GM20000 (cell line): ENCODE results near the gene SEPTIN2.

Experiments
- DNase-seq: peaks from one replicate; pipeline ENCODE4 v3.0.0; 2012; ENCODE audit warnings: low spot score
- TF ChIP-seq, protein P1 (sequence below): IDR thresholded peaks from 2 replicates; pipeline ENCODE4 v1.5.1; 2012; ENCODE audit warnings: mild to moderate bottlenecking, control low read depth; ENCODE audit errors: extremely low read depth, missing control alignments

Gene SEPTIN2

GRCh38 chr2:241309684-241310117 is 6.0 kb upstream of the SEPTIN2 start:
- peak; percentile 67 for DNase-seq
- TF ChIP-seq, protein P1, sequence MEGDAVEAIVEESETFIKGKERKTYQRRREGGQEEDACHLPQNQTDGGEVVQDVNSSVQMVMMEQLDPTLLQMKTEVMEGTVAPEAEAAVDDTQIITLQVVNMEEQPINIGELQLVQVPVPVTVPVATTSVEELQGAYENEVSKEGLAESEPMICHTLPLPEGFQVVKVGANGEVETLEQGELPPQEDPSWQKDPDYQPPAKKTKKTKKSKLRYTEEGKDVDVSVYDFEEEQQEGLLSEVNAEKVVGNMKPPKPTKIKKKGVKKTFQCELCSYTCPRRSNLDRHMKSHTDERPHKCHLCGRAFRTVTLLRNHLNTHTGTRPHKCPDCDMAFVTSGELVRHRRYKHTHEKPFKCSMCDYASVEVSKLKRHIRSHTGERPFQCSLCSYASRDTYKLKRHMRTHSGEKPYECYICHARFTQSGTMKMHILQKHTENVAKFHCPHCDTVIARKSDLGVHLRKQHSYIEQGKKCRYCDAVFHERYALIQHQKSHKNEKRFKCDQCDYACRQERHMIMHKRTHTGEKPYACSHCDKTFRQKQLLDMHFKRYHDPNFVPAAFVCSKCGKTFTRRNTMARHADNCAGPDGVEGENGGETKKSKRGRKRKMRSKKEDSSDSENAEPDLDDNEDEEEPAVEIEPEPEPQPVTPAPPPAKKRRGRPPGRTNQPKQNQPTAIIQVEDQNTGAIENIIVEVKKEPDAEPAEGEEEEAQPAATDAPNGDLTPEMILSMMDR: no peak

- no peak for DNase-seq
- TF ChIP-seq, protein P1: no peak
Measured at GRCh38 chr2:241310917-241311566, 4.7 kb upstream of the SEPTIN2 start.

DNA sequence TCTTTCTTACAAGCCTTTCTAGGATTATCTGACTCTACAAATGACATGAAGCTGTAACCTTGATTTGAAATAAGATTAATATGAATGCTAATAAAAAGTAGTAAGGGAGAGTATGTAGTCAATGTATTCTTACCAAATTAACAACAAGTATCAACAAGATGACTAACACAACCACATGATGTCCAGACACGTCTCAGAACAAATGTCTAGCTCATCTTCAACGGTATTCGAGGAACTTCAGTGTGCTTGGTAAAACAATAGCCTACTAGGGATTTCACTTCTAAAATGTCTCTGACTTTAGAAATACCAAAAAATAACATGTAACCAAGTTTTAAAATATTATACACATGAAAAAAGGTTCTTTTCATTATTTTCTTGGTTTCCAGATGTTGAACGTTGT is 3.6 kb upstream of the SEPTIN2 start:
- TF ChIP-seq, protein P1: no peak

DNA sequence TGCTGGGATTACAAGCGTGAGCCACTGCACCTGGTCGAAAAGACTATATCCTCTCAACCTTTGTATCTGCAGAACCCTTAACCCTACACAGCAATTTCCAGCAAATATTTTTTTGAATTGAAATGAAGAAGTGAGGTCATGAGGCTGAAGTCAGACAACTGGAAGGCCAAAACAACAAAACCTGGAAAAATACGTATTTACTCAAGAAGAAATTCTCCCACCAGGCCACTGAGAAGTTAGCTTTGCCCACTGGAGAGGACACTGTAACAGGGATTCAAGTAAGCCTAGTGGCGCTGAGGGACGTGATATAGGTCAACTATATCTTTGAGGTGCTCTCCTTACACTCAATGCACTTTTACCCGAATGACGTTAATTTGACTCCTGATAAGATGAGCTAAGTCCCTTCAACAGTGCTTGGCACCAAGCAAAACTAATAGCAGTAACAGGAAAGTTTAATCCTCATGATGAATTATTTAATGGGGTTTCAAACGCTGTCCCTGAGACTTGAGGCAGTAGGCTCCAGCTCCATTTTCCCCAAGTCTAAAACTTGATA is 2.1 kb upstream of the SEPTIN2 start:
- TF ChIP-seq, protein P1: no peak
- no peak for DNase-seq

More for the DNA sequence above, 3.6 kb upstream of the SEPTIN2 start:
- no peak for DNase-seq

DNA sequence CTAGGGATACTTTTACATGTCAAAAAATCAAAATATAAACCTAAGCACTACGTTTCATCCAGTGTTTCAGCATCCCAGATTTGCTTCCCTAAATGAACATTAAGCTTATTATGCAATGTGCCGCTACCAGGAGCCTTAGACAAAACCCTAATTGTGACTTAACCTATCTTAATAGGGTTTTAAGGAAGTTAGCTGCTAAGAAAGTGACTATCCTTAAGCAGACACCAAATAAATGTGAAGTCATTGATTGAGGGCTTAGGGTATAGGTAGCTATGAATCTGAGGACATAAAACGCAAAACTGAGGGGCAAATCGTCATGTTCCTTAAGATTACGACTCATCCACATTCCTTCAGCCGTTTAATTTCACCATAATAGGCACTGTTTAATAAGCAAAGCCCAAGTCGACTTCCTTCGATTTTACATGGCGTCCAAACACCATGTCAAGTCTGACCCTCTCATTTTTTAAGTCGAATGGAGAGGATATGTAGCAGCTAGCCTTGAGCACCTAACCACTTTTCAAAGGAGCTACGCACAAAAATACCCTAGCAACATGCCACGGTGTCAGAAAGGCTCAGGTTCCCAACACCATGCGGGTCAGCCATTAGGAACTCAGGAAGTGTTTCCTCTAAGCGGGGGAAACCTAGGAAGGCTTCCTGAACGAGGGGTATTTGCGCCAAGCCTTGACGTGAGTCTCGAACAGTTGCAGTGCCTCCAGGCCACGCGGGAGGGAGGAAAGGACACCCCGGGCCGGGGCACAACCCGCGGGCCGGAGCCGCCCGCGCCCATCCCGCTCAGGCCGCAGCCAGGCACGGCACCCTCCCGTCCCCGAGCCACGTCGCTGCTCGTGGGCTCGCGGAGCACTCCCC is 1.3 kb upstream of the SEPTIN2 start:
- DNase-seq: no peak
- TF ChIP-seq, protein P1: no peak

- DNase-seq: peak; percentile 99
- TF ChIP-seq, protein P1: peak; percentile 57
Measured at GRCh38 chr2:241315093-241315878, 439 bp upstream of the SEPTIN2 start, which contains the start of gene HDLBP. Gene HDLBP, minus strand, starts transcription at chr2:241315672. Its CDS starts 48,803 bp downstream, at chr2:241266869.
